K562 (cell line): ENCODE results near the gene GMEB2. TPM values are rescaled to one million over a fixed set of nuclear protein-coding genes. Genes with fewer than 3 reads are reported as not detected.

Source experiments
- BRD4 ChIP-seq: fragments of 200-600 bp; sonication (generic); IDR thresholded peaks from 2 replicates; pipeline ENCODE4 v1.6.1; 2017; ENCODE audit warnings: inconsistent platforms
- CCAR2 ChIP-seq: fragments of 200-400 bp; formaldehyde crosslinking; IDR thresholded peaks from 2 replicates; pipeline ENCODE4 v1.6.1; 2017; ENCODE audit warnings: mild to moderate bottlenecking, low read depth, low read length
- MYC ChIP-seq, 2 experiments: fragments of 250-450 bp in 1 of 2; sonication (Bioruptor Pico) in 1 of 2; IDR thresholded peaks; 2 replicates each; pipeline versions ENCODE4 v1.5.1 to v1.6.1; 2012 to 2021; ENCODE audit warnings: low read depth in 2 of 2, borderline replicate concordance in 1 of 2, improper control_type of control experiment in 1 of 2, low read length in 1 of 2, mild to moderate bottlenecking in 1 of 2, moderate library complexity in 1 of 2
- NFE2 ChIP-seq: IDR thresholded peaks from 2 replicates; pipeline ENCODE4 v1.6.1; 2014; ENCODE audit warnings: antibody characterized with exemption, low read depth
- SETDB1 ChIP-seq: IDR thresholded peaks from one replicate; pipeline ENCODE4 v1.6.1; 2012; ENCODE audit warnings: low read length, control low read depth, inconsistent platforms
- XRCC3 ChIP-seq: fragments of 450-650 bp; IDR thresholded peaks from 2 replicates; pipeline ENCODE4 v1.6.1; 2017; ENCODE audit warnings: mild to moderate bottlenecking, moderate library complexity
- ZNF24 ChIP-seq: fragments of 450-650 bp; IDR thresholded peaks from 2 replicates; pipeline ENCODE4 v1.6.1; 2016
- ZNF431 ChIP-seq: sonication (generic); formaldehyde crosslinking; IDR thresholded peaks from 2 replicates; pipeline ENCODE4 v1.8.0; 2022; ENCODE audit warnings: mild to moderate bottlenecking, missing genetic modification reagents
- ZNF561 ChIP-seq: fragments of 450-650 bp; formaldehyde crosslinking; conservative IDR thresholded peaks from 2 replicates; pipeline ENCODE4 v1.4.0; 2020; ENCODE audit warnings: mild to moderate bottlenecking, moderate library complexity
- polyA plus RNA-seq, 8 experiments: library from polyadenylated mRNA; depleted of rRNA in 4 of 8; stranded (reverse) in 5 of 8; unstranded in 3 of 8; fragments of >200 nt; fragmentation: Nextera tagmentation in 2 of 8; fragmentation: Illumina TruSeq in 1 of 8; extraction: Ambion mirVana in 2 of 8; extraction: Trizol in 1 of 8; gene quantifications; 2 replicates each; pipeline versions ENCODE4 v1.2.1 to v1.2.3, GENCODE V29; 2011 to 2014; ENCODE audit warnings: inconsistent platforms in 1 of 8, missing spikeins in 1 of 8
- total RNA-seq, 7 experiments: library from RNA; depleted of rRNA in 6 of 7; stranded (reverse); fragments of >200 nt in 6 of 7; fragmentation: Illumina TruSeq in 2 of 7; extraction: Trizol in 2 of 7; gene quantifications; 2 replicates each; pipeline versions ENCODE4 v1.2.1 to v1.2.3, GENCODE V29; 2011 to 2021; ENCODE audit warnings: low replicate concordance in 1 of 7
- TF ChIP-seq, protein P1 (sequence below): fragments of 250-450 bp; sonication (Bioruptor Pico); IDR thresholded peaks from 2 replicates; pipeline ENCODE4 v1.4.0; 2020
- TF ChIP-seq, protein P2 (sequence below): fragments of 450-650 bp; IDR thresholded peaks from 2 replicates; pipeline ENCODE4 v1.6.1; 2016; ENCODE audit warnings: mild to moderate bottlenecking, moderate library complexity

GMEB2 gene
- total and polyA plus RNA-seq, 9 of the 15 experiments (the other 6 are each of a cell fraction or from before 2014, with no cell fraction given), result 0.03 to 13.9 (median 6.3) TPM

DNA sequence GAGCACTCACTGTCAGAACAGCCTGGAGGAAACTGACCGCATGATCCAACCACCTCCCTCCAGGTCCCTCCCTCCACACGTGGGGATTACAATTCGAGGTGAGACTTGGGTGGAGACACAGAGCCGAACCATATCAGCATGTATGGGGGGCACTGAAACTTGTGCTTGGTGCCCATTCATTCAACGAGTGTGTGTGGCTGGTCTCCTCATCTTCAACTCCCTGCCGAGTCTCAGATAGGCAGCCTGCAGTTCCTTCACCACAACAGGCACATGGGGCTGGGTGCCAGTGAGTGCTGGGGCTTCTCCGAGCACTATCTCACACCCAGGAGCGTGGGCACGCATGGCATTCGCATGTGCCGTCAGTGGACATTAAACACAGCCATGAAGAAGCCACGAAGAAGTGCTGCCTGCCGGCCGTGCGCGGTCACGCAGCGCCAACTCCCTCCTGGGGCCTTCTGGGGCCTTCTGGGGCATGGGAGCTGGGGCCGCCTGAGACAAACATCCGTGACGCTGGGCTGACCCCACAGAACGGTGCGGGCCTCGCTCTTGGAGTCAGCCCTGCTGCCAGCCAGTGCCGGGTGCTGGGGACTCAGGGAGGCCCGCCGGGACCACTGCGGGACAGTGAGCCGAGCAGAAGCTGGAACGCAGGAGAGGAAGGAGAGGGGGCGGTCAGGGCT is 30.5 kb upstream of the GMEB2 start (continued):
- no peak for TF ChIP-seq ZNF561 (CRISPR knock-in tag)
- TF ChIP-seq ZNF24, result no peak
- TF ChIP-seq BRD4, result no peak
- TF ChIP-seq SETDB1, result no peak
- TF ChIP-seq MYC (IDR thresholded peaks at IDR 0.05; ENCODE audit: low read depth, low read length), result peak; percentile 35; the same call in 1 of the 2 replicates
- no peak for TF ChIP-seq MYC (CRISPR knock-in tag; IDR thresholded peaks at IDR 0.05; ENCODE audit: borderline replicate concordance, low read depth)
- TF ChIP-seq ZNF431, result no peak
- TF ChIP-seq, protein P1, sequence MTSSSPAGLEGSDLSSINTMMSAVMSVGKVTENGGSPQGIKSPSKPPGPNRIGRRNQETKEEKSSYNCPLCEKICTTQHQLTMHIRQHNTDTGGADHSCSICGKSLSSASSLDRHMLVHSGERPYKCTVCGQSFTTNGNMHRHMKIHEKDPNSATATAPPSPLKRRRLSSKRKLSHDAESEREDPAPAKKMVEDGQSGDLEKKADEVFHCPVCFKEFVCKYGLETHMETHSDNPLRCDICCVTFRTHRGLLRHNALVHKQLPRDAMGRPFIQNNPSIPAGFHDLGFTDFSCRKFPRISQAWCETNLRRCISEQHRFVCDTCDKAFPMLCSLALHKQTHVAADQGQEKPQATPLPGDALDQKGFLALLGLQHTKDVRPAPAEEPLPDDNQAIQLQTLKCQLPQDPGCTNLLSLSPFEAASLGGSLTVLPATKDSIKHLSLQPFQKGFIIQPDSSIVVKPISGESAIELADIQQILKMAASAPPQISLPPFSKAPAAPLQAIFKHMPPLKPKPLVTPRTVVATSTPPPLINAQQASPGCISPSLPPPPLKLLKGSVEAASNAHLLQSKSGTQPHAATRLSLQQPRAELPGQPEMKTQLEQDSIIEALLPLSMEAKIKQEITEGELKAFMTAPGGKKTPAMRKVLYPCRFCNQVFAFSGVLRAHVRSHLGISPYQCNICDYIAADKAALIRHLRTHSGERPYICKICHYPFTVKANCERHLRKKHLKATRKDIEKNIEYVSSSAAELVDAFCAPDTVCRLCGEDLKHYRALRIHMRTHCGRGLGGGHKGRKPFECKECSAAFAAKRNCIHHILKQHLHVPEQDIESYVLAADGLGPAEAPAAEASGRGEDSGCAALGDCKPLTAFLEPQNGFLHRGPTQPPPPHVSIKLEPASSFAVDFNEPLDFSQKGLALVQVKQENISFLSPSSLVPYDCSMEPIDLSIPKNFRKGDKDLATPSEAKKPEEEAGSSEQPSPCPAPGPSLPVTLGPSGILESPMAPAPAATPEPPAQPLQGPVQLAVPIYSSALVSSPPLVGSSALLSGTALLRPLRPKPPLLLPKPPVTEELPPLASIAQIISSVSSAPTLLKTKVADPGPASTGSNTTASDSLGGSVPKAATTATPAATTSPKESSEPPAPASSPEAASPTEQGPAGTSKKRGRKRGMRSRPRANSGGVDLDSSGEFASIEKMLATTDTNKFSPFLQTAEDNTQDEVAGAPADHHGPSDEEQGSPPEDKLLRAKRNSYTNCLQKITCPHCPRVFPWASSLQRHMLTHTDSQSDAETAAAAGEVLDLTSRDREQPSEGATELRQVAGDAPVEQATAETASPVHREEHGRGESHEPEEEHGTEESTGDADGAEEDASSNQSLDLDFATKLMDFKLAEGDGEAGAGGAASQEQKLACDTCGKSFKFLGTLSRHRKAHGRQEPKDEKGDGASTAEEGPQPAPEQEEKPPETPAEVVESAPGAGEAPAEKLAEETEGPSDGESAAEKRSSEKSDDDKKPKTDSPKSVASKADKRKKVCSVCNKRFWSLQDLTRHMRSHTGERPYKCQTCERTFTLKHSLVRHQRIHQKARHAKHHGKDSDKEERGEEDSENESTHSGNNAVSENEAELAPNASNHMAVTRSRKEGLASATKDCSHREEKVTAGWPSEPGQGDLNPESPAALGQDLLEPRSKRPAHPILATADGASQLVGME (CRISPR knock-in tag), result no peak
- no peak for TF ChIP-seq XRCC3
- no peak for TF ChIP-seq NFE2
- TF ChIP-seq, protein P2, sequence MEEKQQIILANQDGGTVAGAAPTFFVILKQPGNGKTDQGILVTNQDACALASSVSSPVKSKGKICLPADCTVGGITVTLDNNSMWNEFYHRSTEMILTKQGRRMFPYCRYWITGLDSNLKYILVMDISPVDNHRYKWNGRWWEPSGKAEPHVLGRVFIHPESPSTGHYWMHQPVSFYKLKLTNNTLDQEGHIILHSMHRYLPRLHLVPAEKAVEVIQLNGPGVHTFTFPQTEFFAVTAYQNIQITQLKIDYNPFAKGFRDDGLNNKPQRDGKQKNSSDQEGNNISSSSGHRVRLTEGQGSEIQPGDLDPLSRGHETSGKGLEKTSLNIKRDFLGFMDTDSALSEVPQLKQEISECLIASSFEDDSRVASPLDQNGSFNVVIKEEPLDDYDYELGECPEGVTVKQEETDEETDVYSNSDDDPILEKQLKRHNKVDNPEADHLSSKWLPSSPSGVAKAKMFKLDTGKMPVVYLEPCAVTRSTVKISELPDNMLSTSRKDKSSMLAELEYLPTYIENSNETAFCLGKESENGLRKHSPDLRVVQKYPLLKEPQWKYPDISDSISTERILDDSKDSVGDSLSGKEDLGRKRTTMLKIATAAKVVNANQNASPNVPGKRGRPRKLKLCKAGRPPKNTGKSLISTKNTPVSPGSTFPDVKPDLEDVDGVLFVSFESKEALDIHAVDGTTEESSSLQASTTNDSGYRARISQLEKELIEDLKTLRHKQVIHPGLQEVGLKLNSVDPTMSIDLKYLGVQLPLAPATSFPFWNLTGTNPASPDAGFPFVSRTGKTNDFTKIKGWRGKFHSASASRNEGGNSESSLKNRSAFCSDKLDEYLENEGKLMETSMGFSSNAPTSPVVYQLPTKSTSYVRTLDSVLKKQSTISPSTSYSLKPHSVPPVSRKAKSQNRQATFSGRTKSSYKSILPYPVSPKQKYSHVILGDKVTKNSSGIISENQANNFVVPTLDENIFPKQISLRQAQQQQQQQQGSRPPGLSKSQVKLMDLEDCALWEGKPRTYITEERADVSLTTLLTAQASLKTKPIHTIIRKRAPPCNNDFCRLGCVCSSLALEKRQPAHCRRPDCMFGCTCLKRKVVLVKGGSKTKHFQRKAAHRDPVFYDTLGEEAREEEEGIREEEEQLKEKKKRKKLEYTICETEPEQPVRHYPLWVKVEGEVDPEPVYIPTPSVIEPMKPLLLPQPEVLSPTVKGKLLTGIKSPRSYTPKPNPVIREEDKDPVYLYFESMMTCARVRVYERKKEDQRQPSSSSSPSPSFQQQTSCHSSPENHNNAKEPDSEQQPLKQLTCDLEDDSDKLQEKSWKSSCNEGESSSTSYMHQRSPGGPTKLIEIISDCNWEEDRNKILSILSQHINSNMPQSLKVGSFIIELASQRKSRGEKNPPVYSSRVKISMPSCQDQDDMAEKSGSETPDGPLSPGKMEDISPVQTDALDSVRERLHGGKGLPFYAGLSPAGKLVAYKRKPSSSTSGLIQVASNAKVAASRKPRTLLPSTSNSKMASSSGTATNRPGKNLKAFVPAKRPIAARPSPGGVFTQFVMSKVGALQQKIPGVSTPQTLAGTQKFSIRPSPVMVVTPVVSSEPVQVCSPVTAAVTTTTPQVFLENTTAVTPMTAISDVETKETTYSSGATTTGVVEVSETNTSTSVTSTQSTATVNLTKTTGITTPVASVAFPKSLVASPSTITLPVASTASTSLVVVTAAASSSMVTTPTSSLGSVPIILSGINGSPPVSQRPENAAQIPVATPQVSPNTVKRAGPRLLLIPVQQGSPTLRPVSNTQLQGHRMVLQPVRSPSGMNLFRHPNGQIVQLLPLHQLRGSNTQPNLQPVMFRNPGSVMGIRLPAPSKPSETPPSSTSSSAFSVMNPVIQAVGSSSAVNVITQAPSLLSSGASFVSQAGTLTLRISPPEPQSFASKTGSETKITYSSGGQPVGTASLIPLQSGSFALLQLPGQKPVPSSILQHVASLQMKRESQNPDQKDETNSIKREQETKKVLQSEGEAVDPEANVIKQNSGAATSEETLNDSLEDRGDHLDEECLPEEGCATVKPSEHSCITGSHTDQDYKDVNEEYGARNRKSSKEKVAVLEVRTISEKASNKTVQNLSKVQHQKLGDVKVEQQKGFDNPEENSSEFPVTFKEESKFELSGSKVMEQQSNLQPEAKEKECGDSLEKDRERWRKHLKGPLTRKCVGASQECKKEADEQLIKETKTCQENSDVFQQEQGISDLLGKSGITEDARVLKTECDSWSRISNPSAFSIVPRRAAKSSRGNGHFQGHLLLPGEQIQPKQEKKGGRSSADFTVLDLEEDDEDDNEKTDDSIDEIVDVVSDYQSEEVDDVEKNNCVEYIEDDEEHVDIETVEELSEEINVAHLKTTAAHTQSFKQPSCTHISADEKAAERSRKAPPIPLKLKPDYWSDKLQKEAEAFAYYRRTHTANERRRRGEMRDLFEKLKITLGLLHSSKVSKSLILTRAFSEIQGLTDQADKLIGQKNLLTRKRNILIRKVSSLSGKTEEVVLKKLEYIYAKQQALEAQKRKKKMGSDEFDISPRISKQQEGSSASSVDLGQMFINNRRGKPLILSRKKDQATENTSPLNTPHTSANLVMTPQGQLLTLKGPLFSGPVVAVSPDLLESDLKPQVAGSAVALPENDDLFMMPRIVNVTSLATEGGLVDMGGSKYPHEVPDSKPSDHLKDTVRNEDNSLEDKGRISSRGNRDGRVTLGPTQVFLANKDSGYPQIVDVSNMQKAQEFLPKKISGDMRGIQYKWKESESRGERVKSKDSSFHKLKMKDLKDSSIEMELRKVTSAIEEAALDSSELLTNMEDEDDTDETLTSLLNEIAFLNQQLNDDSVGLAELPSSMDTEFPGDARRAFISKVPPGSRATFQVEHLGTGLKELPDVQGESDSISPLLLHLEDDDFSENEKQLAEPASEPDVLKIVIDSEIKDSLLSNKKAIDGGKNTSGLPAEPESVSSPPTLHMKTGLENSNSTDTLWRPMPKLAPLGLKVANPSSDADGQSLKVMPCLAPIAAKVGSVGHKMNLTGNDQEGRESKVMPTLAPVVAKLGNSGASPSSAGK, result peak; percentile 81
- no peak for TF ChIP-seq CCAR2
